Measurements from ENCODE around the gene SP140L.
"Not testable (repeated sequence)": the region's sequence is repeated elsewhere in the genome, so short reads cannot be mapped to it uniquely, and the experiment has no call there.

Gene SP140L

GRCh38 chr2:230299618-230300017, 27.4 kb upstream of the SP140L start:
- no peak for DNase-seq
- no peak overlapping the region for H3K27ac ChIP-seq
- no peaks in the 10 kb centered on the region for H3K9me3 ChIP-seq (ENCODE audit: severe bottlenecking)
- TF ChIP-seq CTCF (IDR thresholded peaks at IDR 0.05; ENCODE audit: low read depth, low read length) = no peak
- peaks cover 22% of the 10 kb centered on the region for H3K27me3 ChIP-seq (ENCODE audit: insufficient read depth, low read depth, severe bottlenecking)
- H3K4me3 ChIP-seq (ENCODE audit: low read depth, low read length) = no peak overlapping the region
- H3K36me3 ChIP-seq = no peaks in the 10 kb centered on the region

GRCh38 chr2:230305416-230306275, 21.3 kb upstream of the SP140L start:
- Histone ChIP-seq H3K27ac (no peak overlapping the region), H3K4me3 (ENCODE audit: low read depth, low read length) (no peak overlapping the region), H3K9me3 (ENCODE audit: severe bottlenecking) (no peaks in the 10 kb centered on the region), H3K36me3 (no peaks in the 10 kb centered on the region), H3K27me3 (ENCODE audit: insufficient read depth, low read depth, severe bottlenecking) (peaks cover 59% of the 10 kb centered on the region)
- no peak for TF ChIP-seq CTCF (IDR thresholded peaks at IDR 0.05; ENCODE audit: low read depth, low read length)
- DNase-seq = no peak

DNA sequence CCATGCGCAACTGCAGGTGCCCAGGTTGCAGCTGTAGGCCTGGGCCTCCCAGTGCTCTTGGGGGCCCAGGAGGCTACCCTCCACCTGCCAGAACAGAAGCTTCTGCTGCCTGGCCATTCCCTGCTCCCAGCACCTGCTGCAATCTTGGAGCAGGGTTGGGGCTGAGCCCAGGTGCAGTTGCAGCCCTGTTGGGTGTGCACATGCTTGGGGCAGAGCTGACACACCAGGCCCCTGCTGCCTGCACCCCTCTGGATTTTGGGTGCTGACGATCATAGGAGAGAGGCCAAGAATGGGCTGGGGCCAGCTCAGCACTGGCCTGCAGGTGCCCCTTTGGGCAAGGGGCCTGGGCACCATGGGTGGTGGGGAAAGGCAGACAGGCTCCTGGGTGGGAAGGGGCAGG, 20.5 kb upstream of the SP140L start:
- Histone ChIP-seq H3K9me3 (ENCODE audit: severe bottlenecking) (no peaks in the 10 kb centered on the region), H3K27ac (no peak overlapping the region), H3K36me3 (no peaks in the 10 kb centered on the region), H3K27me3 (ENCODE audit: insufficient read depth, low read depth, severe bottlenecking) (peaks cover 55% of the 10 kb centered on the region), H3K4me3 (ENCODE audit: low read depth, low read length) (no peak overlapping the region)
- TF ChIP-seq CTCF (IDR thresholded peaks at IDR 0.05; ENCODE audit: low read depth, low read length) = no peak
- DNase-seq = no peak

GRCh38 chr2:230307485-230307884, 19.5 kb upstream of the SP140L start:
- Histone ChIP-seq H3K9me3 (ENCODE audit: severe bottlenecking) (no peaks in the 10 kb centered on the region), H3K4me3 (ENCODE audit: low read depth, low read length) (no peak overlapping the region), H3K27me3 (ENCODE audit: insufficient read depth, low read depth, severe bottlenecking) (peaks cover 48% of the 10 kb centered on the region), H3K36me3 (no peaks in the 10 kb centered on the region), H3K27ac (no peak overlapping the region)
- no peak for TF ChIP-seq CTCF (IDR thresholded peaks at IDR 0.05; ENCODE audit: low read depth, low read length)
- DNase-seq = no peak

DNA sequence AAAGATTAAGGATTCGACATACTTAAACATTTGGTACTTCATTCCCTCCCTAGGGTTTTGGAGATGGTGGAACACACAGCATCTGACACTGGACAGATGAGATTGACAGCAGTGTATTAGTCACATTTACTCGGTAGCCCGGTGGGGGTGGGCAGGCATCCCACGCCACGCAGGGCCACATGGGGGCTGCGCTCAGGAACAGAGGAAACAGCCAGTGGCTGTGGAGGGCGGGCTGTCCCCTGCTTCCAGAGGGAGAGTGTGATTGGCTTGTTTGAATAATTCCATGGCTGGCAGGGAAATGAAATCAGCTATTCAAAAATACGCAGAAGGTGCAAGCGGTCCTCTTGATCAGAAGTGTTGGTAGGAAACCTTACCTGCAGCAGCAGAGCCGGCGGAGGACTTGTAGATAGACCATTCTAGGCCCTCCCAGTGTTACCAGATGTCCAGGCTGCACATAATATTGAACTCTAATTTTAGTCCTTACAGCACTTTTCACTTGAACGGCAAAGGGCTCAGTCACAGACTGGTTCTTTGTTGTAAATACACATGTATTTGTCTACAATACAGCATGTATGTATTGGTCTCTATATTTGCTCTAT, 18.5 kb upstream of the SP140L start:
- TF ChIP-seq CTCF (IDR thresholded peaks at IDR 0.05; ENCODE audit: low read depth, low read length) = no peak
- Histone ChIP-seq H3K27me3 (ENCODE audit: insufficient read depth, low read depth, severe bottlenecking) (peaks cover 52% of the 10 kb centered on the region), H3K27ac (no peak overlapping the region), H3K36me3 (no peaks in the 10 kb centered on the region), H3K9me3 (ENCODE audit: severe bottlenecking) (no peaks in the 10 kb centered on the region), H3K4me3 (ENCODE audit: low read depth, low read length) (no peak overlapping the region)
- DNase-seq = no peak

DNA sequence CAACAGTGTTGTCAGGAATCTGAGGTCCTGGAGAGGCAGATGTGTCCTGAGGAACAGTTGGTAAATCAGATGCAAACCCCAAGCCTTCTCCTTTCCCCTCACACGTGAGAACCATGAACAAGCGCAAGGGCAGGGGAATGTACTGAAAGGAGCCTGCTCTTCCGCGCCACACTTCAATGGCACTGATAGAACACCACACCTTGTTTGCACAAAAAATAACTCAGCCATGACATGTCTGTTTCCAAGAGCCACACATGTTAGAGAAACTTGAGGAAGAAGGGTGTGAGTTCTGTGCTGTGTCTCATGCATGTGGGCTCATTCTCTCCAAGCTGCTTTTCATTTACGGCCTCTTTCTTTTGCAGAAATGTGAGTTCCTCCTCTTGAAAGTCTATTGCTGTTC, 16.2 kb upstream of the SP140L start:
- not testable (repeated sequence) for H3K36me3 ChIP-seq; H3K4me3 ChIP-seq (ENCODE audit: low read depth, low read length); H3K9me3 ChIP-seq (ENCODE audit: severe bottlenecking); DNase-seq; H3K27ac ChIP-seq
- peaks cover 42% of the 10 kb centered on the region for H3K27me3 ChIP-seq (ENCODE audit: insufficient read depth, low read depth, severe bottlenecking)

DNA sequence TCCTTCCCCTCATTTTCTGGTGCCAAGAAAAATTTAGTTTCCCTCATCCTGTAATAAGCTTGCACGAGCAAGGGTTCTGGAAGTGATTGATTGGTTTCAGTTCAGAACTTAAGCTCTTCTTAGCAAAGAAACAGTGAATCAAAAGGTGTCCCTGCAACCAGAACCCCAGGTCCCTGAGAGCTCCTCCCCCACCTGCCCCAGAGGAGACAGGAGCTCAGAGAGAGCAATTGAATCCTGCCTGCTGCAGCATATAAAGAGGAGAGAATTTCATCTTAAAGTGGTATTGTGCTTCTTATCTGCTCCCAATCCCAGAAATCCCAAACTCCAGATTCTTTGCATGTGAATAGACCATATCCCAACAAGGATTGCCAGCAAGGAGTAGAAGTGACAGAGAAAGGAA, 15.4 kb upstream of the SP140L start:
- not testable (repeated sequence) for DNase-seq; H3K9me3 ChIP-seq (ENCODE audit: severe bottlenecking); H3K27ac ChIP-seq; H3K4me3 ChIP-seq (ENCODE audit: low read depth, low read length); H3K36me3 ChIP-seq
- peaks cover 37% of the 10 kb centered on the region for H3K27me3 ChIP-seq (ENCODE audit: insufficient read depth, low read depth, severe bottlenecking)
